NCI-H2029 treated with DMSO at 0.1 percent for 48 hours (cell line): ENCODE measurements around the gene TMEM221.

Experiments used
- DNase-seq: peaks from one replicate; lab custom pipeline; 2025; lab: John Stamatoyannopoulos, UW

Gene TMEM221

GRCh38 chr19:17441241-17442021 lies 7.0 kb downstream of the TMEM221 start:
- no peak for DNase-seq

- no peak for DNase-seq
Measured at GRCh38 chr19:17436874-17437267, 11.6 kb downstream of the TMEM221 start.

- DNase-seq, result no peak
Measured at GRCh38 chr19:17436094-17436873, 12.2 kb downstream of the TMEM221 start.

DNA sequence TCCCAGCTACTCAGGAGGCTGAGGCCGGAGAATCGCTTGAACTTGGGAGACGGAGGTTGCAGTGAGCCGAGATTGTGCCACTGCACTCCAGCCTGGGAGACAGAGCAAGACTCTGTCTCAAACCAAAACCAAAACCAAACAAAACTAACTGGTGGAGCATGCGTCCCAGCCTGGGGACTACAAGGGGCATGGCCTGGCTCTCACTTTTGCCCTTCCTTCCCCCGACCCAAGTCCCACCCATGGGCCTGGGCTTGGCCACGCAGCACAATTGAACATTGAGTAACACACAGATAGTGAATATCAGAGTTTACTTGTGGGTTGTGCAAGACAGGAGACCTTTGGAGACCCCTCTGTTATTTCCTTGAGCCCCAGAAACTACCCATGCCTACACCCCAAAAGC lies 13.2 kb downstream of the TMEM221 start:
- DNase-seq, result no peak

- DNase-seq, result no peak
Measured at GRCh38 chr19:17431417-17431816, 17.1 kb downstream of the TMEM221 start.

DNA sequence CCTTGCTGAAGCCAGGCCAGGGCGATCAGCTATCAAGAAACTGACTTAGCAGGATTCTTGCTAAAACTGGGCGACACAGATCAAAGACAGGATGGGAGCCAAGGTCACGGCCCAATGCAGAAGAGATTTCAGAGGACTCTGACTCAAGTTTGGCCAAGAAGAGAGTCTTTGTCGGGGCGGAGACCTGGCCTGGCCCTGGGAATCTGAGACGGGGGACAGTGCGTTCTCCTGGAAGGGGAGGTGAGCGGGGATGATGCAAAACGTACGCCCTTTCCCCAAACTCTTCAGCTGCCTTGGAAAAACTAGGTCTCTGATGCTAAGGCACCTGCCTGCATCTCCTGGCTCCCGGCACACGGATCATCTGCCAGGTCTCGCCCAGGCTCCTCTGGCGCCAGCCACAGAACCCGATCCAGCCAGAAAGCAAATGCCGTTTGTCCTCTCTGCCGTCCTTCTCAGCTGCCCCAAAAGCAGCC lies 18.8 kb downstream of the TMEM221 start:
- DNase-seq, result no peak

GRCh38 chr19:17424743-17425365 lies 23.6 kb downstream of the TMEM221 start:
- no peak for DNase-seq

GRCh38 chr19:17423429-17424208 lies 24.8 kb downstream of the TMEM221 start:
- no peak for DNase-seq

DNA sequence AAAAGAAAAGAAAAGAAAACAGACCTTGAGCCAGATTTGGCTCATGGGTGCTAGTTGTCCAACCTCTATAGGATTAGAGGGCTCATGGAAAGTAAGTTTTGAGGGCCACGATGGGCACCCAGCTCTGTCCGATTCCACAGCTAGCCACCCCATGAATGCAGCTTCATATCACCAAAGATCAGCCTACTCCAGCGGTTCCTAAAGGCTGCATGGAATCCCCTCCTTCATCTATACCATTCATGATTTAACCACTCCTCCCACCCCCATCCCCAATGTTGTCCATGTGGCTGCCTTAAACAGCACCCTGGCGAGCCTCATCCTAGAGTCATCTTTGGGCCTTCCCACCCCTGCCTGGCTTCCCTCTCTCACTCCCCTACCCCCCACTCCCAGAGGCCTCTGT lies 26.5 kb downstream of the TMEM221 start:
- no peak for DNase-seq

DNA sequence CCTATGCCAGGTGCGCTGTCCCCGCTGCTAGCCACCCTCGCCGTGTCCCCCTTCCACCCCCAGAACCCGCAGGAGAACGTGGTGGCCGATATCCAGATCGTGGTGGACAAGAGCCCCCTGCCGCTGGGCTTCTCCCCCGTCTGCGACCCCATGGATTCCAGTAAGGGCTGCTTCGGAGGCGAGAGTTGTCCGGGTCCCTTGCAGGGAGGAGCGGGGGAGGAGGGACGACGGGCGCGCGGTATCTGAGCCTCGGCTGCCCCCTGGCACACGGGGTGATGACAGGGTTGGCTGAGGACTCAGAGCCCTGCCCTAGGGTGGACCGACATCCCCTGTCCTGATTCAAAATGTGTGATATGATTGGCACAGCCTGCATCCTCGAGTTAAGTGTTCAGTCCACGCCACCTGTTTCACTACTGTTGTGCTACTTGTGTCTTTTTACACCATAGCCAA lies 28.0 kb downstream of the TMEM221 start:
- no peak for DNase-seq

DNA sequence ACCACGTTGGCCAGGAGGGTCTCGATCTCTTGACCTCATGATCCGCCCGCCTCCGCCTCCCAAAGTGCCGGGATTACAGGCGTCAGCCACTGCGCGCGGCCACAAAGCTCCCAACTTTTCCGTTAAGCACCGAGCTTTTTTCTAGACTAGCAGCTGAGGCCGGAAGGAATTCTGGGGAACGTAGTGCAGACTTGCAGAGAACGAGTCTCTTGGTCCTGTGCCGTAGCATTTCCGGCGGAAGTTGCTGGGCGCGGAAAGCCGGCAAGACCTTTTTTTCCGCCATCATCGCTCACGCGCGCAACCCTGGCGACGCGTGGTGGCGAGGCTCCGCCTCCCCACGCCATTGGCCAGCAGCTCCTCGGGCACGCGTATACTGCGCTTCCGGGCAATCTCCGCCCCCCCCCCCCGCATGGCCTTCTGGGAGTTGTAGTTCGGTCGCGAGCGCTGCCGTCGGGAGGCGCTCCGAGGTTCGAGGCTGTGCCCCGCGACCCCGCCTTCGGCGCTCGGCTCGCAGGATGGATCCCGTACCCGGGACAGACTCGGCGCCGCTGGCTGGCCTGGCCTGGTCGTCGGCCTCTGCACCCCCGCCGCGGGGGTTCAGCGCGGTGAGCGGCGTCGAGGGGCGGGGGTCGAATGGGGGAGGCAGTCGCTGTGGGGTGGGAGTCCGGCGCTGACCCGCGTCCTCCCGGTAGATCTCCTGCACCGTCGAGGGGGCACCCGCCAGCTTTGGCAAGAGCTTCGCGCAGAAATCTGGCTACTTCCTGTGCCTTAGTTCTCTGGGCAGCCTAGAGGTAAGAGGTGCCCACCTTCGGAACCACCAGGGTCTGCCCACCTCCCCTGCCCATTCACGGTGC lies 28.6 kb downstream of the TMEM221 start, which contains the start of gene MVB12A:
Gene MVB12A (plus strand): TSS at position 427 of the 854 bp plus-strand sequence. CDS start 89 bp downstream, at position 516.
- DNase-seq, result peak; percentile 88

GRCh38 chr19:17419154-17419620 lies 29.3 kb downstream of the TMEM221 start:
- no peak for DNase-seq

DNA sequence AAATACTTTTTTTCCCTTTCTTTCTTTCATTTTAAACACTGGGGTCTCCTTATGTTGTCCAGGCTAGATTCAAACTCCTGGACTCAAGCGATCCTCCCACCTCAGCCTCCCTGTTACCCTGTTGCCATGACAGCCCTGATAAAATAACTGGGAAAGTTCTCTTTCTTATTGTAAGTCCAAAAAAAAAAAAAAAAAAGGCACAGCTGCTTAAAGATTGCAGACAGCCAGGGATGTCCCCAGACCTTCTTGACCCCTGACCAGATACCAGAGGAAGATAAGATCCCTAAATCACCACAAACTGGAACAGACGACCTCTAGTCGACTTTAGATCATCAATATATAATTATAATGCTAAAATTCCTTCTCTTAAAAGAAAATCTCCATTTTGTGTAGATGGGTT lies 29.8 kb downstream of the TMEM221 start:
- no peak for DNase-seq

- no peak for DNase-seq
Measured at GRCh38 chr19:17415121-17415520, 33.3 kb downstream of the TMEM221 start.

GRCh38 chr19:17414097-17414496 lies 34.4 kb downstream of the TMEM221 start:
- no peak for DNase-seq

DNA sequence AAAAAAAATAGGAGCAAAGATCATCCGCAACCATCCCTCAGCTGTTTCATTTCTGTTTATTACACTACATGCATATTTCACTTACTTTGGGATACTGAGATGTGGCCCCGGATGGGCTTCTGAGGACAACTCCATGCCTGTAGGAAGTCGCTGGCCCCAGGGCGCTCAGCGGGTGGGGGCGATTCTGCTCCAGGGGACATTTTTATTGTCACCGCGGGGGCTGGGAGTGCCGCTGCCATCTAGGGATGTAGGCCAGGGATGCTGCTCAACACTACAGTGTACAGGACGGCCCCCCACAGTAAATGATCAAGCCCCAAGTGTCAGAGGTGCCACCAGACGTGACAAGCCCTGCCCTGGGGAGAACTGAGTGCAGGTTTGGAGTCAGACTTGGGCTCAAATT lies 36.7 kb downstream of the TMEM221 start:
- no peak for DNase-seq

GRCh38 chr19:17409990-17410389 lies 38.5 kb downstream of the TMEM221 start:
- no peak for DNase-seq

GRCh38 chr19:17406887-17407196 lies 41.6 kb downstream of the TMEM221 start:
- no peak for DNase-seq

GRCh38 chr19:17406046-17406886 lies 42.2 kb downstream of the TMEM221 start:
- DNase-seq, result no peak
